IMR-90 (cell line): Measurements from ENCODE around the gene TRPV3. TPM values are rescaled to one million over a fixed set of nuclear protein-coding genes. Genes with fewer than 3 reads are reported as not detected.

ENCODE experiments used
- ATAC-seq: fragments of 200-7000 bp; cut with Tn5 transposase; 2 replicates; pipeline ENCODE4 v1.9.1; 2020; ENCODE audit warnings: low read depth, mild to moderate bottlenecking, moderate library complexity
- BruUV-seq: library from RNA; stranded (reverse); fragments of 400-500 nt; replicated peaks from 2 replicates; lab custom pipeline; 2021; lab: Mats Ljungman, UMichigan
- CTCF ChIA-PET: fragments of 300-600 bp; formaldehyde crosslinking; extraction: SDS; loops from one replicate; lab custom pipeline; 2021; ENCODE audit warnings: antibody characterized with exemption; lab: Yijun Ruan, JAX
- POLR2A ChIA-PET: fragments of 300-600 bp; sonication (Branson Sonifier 250); formaldehyde crosslinking; loops from one replicate; lab custom pipeline; 2022; ENCODE audit warnings: antibody characterized with exemption; ENCODE audit not compliant: unreplicated experiment; lab: Charles Lee
- DNase-seq: peaks from one replicate; pipeline ENCODE4 v3.0.0; 2013
- H2AFZ ChIP-seq: replicated peaks from 2 replicates; pipeline ENCODE3; 2013; ENCODE audit warnings: low read length, mild to moderate bottlenecking; ENCODE audit not compliant: poor library complexity
- H2AK5ac ChIP-seq: 2 replicates; pipeline ENCODE4 v1.6.1; 2013; ENCODE audit warnings: low read depth, low read length, inconsistent platforms
- H2AK9ac ChIP-seq: replicated peaks from 2 replicates; pipeline ENCODE3; 2013; ENCODE audit warnings: mild to moderate bottlenecking, low read depth, low read length, moderate library complexity; ENCODE audit not compliant: poor library complexity
- H2BK120ac ChIP-seq: 2 replicates; pipeline ENCODE4 v1.6.1; 2013; ENCODE audit warnings: low read depth, low read length, inconsistent platforms
- H2BK15ac ChIP-seq: 3 replicates; pipeline ENCODE4 v1.6.1; 2013; ENCODE audit warnings: low read depth, low read length, inconsistent platforms
- H2BK20ac ChIP-seq: 2 replicates; pipeline ENCODE4 v1.6.1; 2013; ENCODE audit warnings: low read depth, mild to moderate bottlenecking, inconsistent platforms, low read length, moderate library complexity
- H2BK5ac ChIP-seq: 2 replicates; pipeline ENCODE4 v1.6.1; 2013; ENCODE audit warnings: mild to moderate bottlenecking, low read depth, low read length, inconsistent platforms; ENCODE audit not compliant: poor library complexity, severe bottlenecking
- H3K14ac ChIP-seq: replicated peaks from 2 replicates; pipeline ENCODE4 v1.6.1; 2013; ENCODE audit warnings: low read depth, low read length, inconsistent platforms
- H3K18ac ChIP-seq: 2 replicates; pipeline ENCODE4 v1.6.1; 2013; ENCODE audit warnings: low read depth, low read length, control low read depth
- H3K23ac ChIP-seq: 2 replicates; pipeline ENCODE4 v1.6.1; 2013; ENCODE audit warnings: low read depth, low read length, inconsistent platforms
- H3K27ac ChIP-seq: 2 replicates; pipeline ENCODE4 v1.5.1; 2013; ENCODE audit warnings: mild to moderate bottlenecking, control low read depth, low read length; ENCODE audit not compliant: insufficient read depth
- H3K27me3 ChIP-seq: 2 replicates; pipeline ENCODE4 v1.6.1; 2013; ENCODE audit warnings: low read length; ENCODE audit not compliant: control insufficient read depth, insufficient read depth
- H3K36me3 ChIP-seq: 2 replicates; pipeline ENCODE4 v1.6.1; 2013; ENCODE audit warnings: low read length, mixed read lengths; ENCODE audit not compliant: control insufficient read depth, insufficient read depth
- H3K4ac ChIP-seq: 2 replicates; pipeline ENCODE4 v1.6.1; 2013; ENCODE audit warnings: low read depth, low read length, inconsistent platforms
- H3K4me1 ChIP-seq: 2 replicates; pipeline ENCODE4 v1.6.1; 2013; ENCODE audit warnings: low read length, mixed read lengths; ENCODE audit not compliant: control insufficient read depth, insufficient read depth
- H3K4me2 ChIP-seq: 2 replicates; pipeline ENCODE4 v1.6.1; 2013; ENCODE audit warnings: low read depth, mild to moderate bottlenecking, control low read depth, low read length, moderate library complexity
- H3K4me3 ChIP-seq: 2 replicates; pipeline ENCODE4 v1.5.1; 2013; ENCODE audit warnings: low read depth, mild to moderate bottlenecking, control low read depth, low read length, moderate library complexity; ENCODE audit not compliant: insufficient read depth
- H3K56ac ChIP-seq: 2 replicates; pipeline ENCODE4 v1.6.1; 2013; ENCODE audit warnings: low read length, inconsistent platforms; ENCODE audit not compliant: insufficient read depth; ENCODE audit errors: extremely low read depth
- H3K79me1 ChIP-seq, 2 experiments: 2 replicates each; pipeline ENCODE4 v1.6.1; 2013; ENCODE audit warnings: low read length in 2 of 2, inconsistent platforms in 1 of 2, low read depth in 1 of 2
- H3K9ac ChIP-seq: 2 replicates; pipeline ENCODE4 v1.6.1; 2013; ENCODE audit warnings: low read depth, low read length, control low read depth
- H3K9me1 ChIP-seq: 2 replicates; pipeline ENCODE4 v1.6.1; 2013; ENCODE audit warnings: low read length, inconsistent platforms; ENCODE audit not compliant: insufficient read depth
- H3K9me3 ChIP-seq: 2 replicates; pipeline ENCODE4 v1.6.1; 2013; ENCODE audit warnings: low read length; ENCODE audit not compliant: control insufficient read depth, insufficient read depth
- H4K20me1 ChIP-seq: 2 replicates; pipeline ENCODE4 v1.6.1; 2013; ENCODE audit warnings: low read length, inconsistent platforms; ENCODE audit not compliant: insufficient read depth
- H4K5ac ChIP-seq: 2 replicates; pipeline ENCODE4 v1.6.1; 2013; ENCODE audit warnings: mild to moderate bottlenecking, low read depth, low read length, control low read depth
- H4K8ac ChIP-seq, 2 experiments: 2 replicates each; pipeline ENCODE4 v1.6.1; 2013; ENCODE audit warnings: low read depth in 2 of 2, low read length in 2 of 2, control low read depth in 1 of 2, inconsistent platforms in 1 of 2
- H4K91ac ChIP-seq: 2 replicates; pipeline ENCODE4 v1.6.1; 2013; ENCODE audit warnings: low read depth, low read length, inconsistent platforms; ENCODE audit not compliant: insufficient read depth
- CHD1 ChIP-seq: IDR thresholded peaks from 2 replicates; pipeline ENCODE4 v1.6.1; 2012; ENCODE audit warnings: low read depth, low read length, improper control_type of control experiment
- MAZ ChIP-seq: IDR thresholded peaks from 2 replicates; pipeline ENCODE4 v1.6.1; 2012; ENCODE audit warnings: low read depth, mild to moderate bottlenecking, low read length, improper control_type of control experiment, moderate library complexity, borderline replicate concordance
- NFE2L2 ChIP-seq: fragments of 150-350 bp; IDR thresholded peaks from 2 replicates; pipeline ENCODE4 v1.6.1; 2016; ENCODE audit warnings: low read depth, mild to moderate bottlenecking, low read length
- POLR2A ChIP-seq: IDR thresholded peaks from 2 replicates; pipeline ENCODE4 v1.6.1; 2012; ENCODE audit warnings: mild to moderate bottlenecking, low read depth, low read length
- RAD21 ChIP-seq: IDR thresholded peaks from 2 replicates; pipeline ENCODE4 v1.6.1; 2012; ENCODE audit warnings: low read length, improper control_type of control experiment
- RCOR1 ChIP-seq: IDR thresholded peaks from 2 replicates; pipeline ENCODE4 v1.6.1; 2012; ENCODE audit warnings: mild to moderate bottlenecking, low read length, improper control_type of control experiment; ENCODE audit not compliant: insufficient replicate concordance
- RFX5 ChIP-seq: IDR thresholded peaks from 2 replicates; pipeline ENCODE4 v1.8.0; 2012; ENCODE audit warnings: low read depth, mild to moderate bottlenecking, low read length, moderate library complexity
- SMC3 ChIP-seq: fragments of 150-350 bp; IDR thresholded peaks from 2 replicates; pipeline ENCODE4 v1.6.1; 2016; ENCODE audit warnings: low read depth, mild to moderate bottlenecking, antibody characterized with exemption, low read length, moderate library complexity
- WGBS, 2 experiments: methylation state at CpG; one replicate each; pipeline versions ENCODE4 v1.1.5 to v1.1.7; 2013; ENCODE audit warnings: missing lambda C conversion rate in 2 of 2; ENCODE audit not compliant: insufficient read length in 1 of 2; ENCODE audit errors: extremely low coverage in 2 of 2; 5-methylcytosine and 5-hydroxymethylcytosine counted together
- dilution Hi-C: fragments of 300-500 bp; cut with HindIII; formaldehyde crosslinking; loops from one replicate; pipeline ENCODE4 v1.14.3; 2018; ENCODE audit warnings: low sequenced_read_pairs; ENCODE audit not compliant: unreplicated experiment
- in situ Hi-C: fragments of 300-500 bp; cut with MboI; formaldehyde crosslinking; loops from 3 replicates; pipeline ENCODE4 v1.14.3; 2019; ENCODE audit warnings: low sequenced_read_pairs, inconsistent platforms, mixed read lengths
- intact Hi-C: fragments of 100-400 bp; cut with micrococcal nuclease; formaldehyde crosslinking; loops from 2 replicates; pipeline ENCODE4 v1.10.0; 2022
- polyA plus RNA-seq, 3 experiments: library from polyadenylated mRNA; depleted of rRNA; stranded (reverse); fragments of >200 nt; gene quantifications; 2 replicates each; pipeline ENCODE4 v1.2.3, GENCODE V29; 2012; ENCODE audit warnings: low replicate concordance in 1 of 3
- total RNA-seq: library from RNA; depleted of rRNA; stranded (reverse); fragments of >200 nt; gene quantifications from 2 replicates; pipeline ENCODE4 v1.2.3, GENCODE V29; 2012
- TF ChIP-seq, protein P1 (sequence below): conservative IDR thresholded peaks from 2 replicates; pipeline ENCODE4 v1.5.1; 2012; ENCODE audit warnings: mild to moderate bottlenecking, low read depth, low read length, improper control_type of control experiment

TRPV3 gene
- total and polyA plus RNA-seq, 2 of the 4 experiments (the other 2 are of a cell fraction): 0.18 to 0.26 TPM

DNA sequence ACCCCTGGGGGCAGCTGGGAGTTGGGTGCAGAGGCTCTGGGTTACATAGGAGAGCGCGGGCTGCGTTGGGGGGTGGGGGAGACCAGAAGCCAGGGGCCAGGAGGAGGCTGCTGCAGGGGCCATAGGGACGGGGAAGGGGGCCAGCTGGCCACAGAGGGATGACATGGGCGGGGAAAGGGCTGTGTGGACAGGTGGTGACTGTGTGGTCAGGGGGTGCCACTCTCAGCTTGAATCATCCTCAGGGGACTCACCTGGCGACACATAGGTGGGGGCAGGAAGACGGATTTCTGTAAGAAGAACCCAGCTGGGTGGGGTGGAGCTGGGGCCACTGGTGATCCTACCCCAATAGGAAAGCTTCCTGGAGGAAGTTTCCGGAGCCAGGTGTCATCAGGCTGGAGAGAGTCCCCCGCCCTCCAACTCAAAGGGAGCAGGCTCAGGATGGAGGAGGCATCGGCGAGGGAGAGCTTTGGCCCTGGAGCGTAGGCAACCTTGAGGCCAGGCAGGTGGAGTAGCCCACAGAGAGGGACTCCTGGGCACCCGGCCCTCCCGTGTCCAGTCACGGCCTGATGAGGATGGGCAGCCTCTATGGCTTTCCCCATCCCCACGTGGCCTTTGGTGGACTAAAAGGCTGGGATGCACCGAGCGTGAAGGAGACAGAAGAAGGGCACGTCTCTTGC lies 1.2 kb downstream of the TRPV3 start:
- H2BK5ac ChIP-seq: no peak overlapping the region
- H3K4me3 ChIP-seq: no peak overlapping the region
- intact Hi-C loops (no loop called here), in situ Hi-C loops (no loop called here), dilution Hi-C loops (no loop called here)
- no peaks in the 10 kb centered on the region for H3K36me3 ChIP-seq
- H3K56ac ChIP-seq: no peak overlapping the region
- H3K79me1 ChIP-seq: no peaks in the 10 kb centered on the region
- no peak overlapping the region for H4K8ac ChIP-seq
- H4K91ac ChIP-seq: no peak overlapping the region
- no TSS peak for BruUV-seq
- H3K4me2 ChIP-seq: no peak overlapping the region
- H3K9me3 ChIP-seq: no peaks in the 10 kb centered on the region
- ChIA-PET POLR2A (no interaction called here), CTCF (no interaction called here)
- no peak overlapping the region for H2BK120ac ChIP-seq
- H3K4ac ChIP-seq: no peak overlapping the region
- no peaks in the 10 kb centered on the region for H4K20me1 ChIP-seq
- H3K27ac ChIP-seq: no peak overlapping the region
- H3K9me1 ChIP-seq: peaks cover 5% of the 10 kb centered on the region; the same call in 1 of the 2 replicates
- TF ChIP-seq SMC3 (no peak), NFE2L2 (no peak), RAD21 (no peak), MAZ (no peak), RFX5 (no peak), RCOR1 (no peak), CHD1 (no peak), POLR2A (no peak)
- TF ChIP-seq, protein P1, sequence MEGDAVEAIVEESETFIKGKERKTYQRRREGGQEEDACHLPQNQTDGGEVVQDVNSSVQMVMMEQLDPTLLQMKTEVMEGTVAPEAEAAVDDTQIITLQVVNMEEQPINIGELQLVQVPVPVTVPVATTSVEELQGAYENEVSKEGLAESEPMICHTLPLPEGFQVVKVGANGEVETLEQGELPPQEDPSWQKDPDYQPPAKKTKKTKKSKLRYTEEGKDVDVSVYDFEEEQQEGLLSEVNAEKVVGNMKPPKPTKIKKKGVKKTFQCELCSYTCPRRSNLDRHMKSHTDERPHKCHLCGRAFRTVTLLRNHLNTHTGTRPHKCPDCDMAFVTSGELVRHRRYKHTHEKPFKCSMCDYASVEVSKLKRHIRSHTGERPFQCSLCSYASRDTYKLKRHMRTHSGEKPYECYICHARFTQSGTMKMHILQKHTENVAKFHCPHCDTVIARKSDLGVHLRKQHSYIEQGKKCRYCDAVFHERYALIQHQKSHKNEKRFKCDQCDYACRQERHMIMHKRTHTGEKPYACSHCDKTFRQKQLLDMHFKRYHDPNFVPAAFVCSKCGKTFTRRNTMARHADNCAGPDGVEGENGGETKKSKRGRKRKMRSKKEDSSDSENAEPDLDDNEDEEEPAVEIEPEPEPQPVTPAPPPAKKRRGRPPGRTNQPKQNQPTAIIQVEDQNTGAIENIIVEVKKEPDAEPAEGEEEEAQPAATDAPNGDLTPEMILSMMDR: no peak
- H4K5ac ChIP-seq: no peak overlapping the region
- H3K4me1 ChIP-seq: peaks cover 7% of the 10 kb centered on the region
- ATAC-seq (no peak), DNase-seq (no peak)
- no peak overlapping the region for H3K23ac ChIP-seq
- peaks cover 2% of the 10 kb centered on the region; the same call in 1 of the 2 replicates for H3K27me3 ChIP-seq
- no peak overlapping the region for H3K9ac ChIP-seq
- no peak overlapping the region for H2BK15ac ChIP-seq
- H2AFZ ChIP-seq: no peak overlapping the region
- H2AK5ac ChIP-seq: no peak overlapping the region
- H3K18ac ChIP-seq: no peak overlapping the region
- H2AK9ac ChIP-seq: no peak overlapping the region
- WGBS, 2 experiments: 73% methylated on average over 10 of the region's 19 CpGs; no CpG with 5 or more reads in 1 of the 2 experiments
- H2BK20ac ChIP-seq: no peak overlapping the region
- no peak overlapping the region for H3K14ac ChIP-seq
